Measurements from ENCODE around the gene FXR1. TPM values are rescaled to one million over a fixed set of nuclear protein-coding genes. Genes with fewer than 3 reads are reported as not detected.

Gene FXR1
- total RNA-seq, 4 donors from 2014 or later, result 120 to 169 (median 130) TPM

- no peak for TF ChIP-seq CTCF (IDR thresholded peaks at IDR 0.05; ENCODE audit: low read depth)
Observed at GRCh38 chr3:180973543-180973942, 61.1 kb downstream of the FXR1 start.

GRCh38 chr3:180974286-180974685 lies 61.8 kb downstream of the FXR1 start:
- TF ChIP-seq CTCF (IDR thresholded peaks at IDR 0.05; ENCODE audit: low read depth), result no peak

- TF ChIP-seq CTCF (IDR thresholded peaks at IDR 0.05; ENCODE audit: low read depth), result no peak
Observed at GRCh38 chr3:180977498-180977897, 65.0 kb downstream of the FXR1 start.

- no peak for TF ChIP-seq CTCF (IDR thresholded peaks at IDR 0.05; ENCODE audit: low read depth)
Observed at GRCh38 chr3:180979961-180980360, 67.5 kb downstream of the FXR1 start.

GRCh38 chr3:180980611-180981010 lies 68.1 kb downstream of the FXR1 start:
- TF ChIP-seq CTCF (IDR thresholded peaks at IDR 0.05; ENCODE audit: low read depth), result no peak

- TF ChIP-seq CTCF (IDR thresholded peaks at IDR 0.05; ENCODE audit: low read depth), result no peak
Observed at GRCh38 chr3:180981912-180982311, 69.4 kb downstream of the FXR1 start.

- no peak for TF ChIP-seq CTCF (IDR thresholded peaks at IDR 0.05; ENCODE audit: low read depth)
Observed at GRCh38 chr3:180983136-180983535, 70.7 kb downstream of the FXR1 start.
